SU-DHL-6 (cell line): ENCODE measurements around the gene SCTR.

Source experiments
- H2AFZ ChIP-seq: fragments of 200-600 bp; sonication (generic); 2 replicates; pipeline ENCODE4 v1.6.1; 2014; ENCODE audit warnings: low read depth, mild to moderate bottlenecking, moderate library complexity, mixed read lengths, antibody characterized with exemption, low read length; ENCODE audit not compliant: severe bottlenecking
- H3F3A ChIP-seq: fragments of 200-600 bp; shearing (Covaris generic); 2 replicates; pipeline ENCODE4 v1.6.0; 2016; ENCODE audit warnings: antibody characterized with exemption, mild to moderate bottlenecking; ENCODE audit not compliant: insufficient read depth
- H3K27ac ChIP-seq: fragments of 200-600 bp; sonication (generic); 2 replicates; pipeline ENCODE4 v1.5.1; 2016; ENCODE audit warnings: low read depth, mild to moderate bottlenecking, low read length, moderate library complexity, mixed read lengths
- H3K27me3 ChIP-seq: fragments of 200-600 bp; sonication (generic), shearing (Covaris generic); 2 replicates; pipeline ENCODE4 v1.6.0; 2014; ENCODE audit warnings: mild to moderate bottlenecking, low read length
- H3K36me3 ChIP-seq: fragments of 200-600 bp; sonication (generic); 2 replicates; pipeline ENCODE4 v1.6.1; 2014; ENCODE audit warnings: mild to moderate bottlenecking, low read length, mixed read lengths
- H3K4me2 ChIP-seq: fragments of 300-600, 200-600 bp; shearing (Covaris generic), sonication (generic); 2 replicates; pipeline ENCODE4 v1.6.0; 2014; ENCODE audit warnings: low read length, low read depth, mild to moderate bottlenecking; ENCODE audit not compliant: poor library complexity, severe bottlenecking
- H3K4me3 ChIP-seq: fragments of 200-600 bp; sonication (generic); 2 replicates; pipeline ENCODE4 v1.5.1; 2014; ENCODE audit warnings: antibody characterized with exemption, low read length, mild to moderate bottlenecking, mixed read lengths; ENCODE audit not compliant: insufficient read depth, poor library complexity, severe bottlenecking
- H3K79me2 ChIP-seq: fragments of 200-600 bp; sonication (generic); 2 replicates; pipeline ENCODE4 v1.6.1; 2014; ENCODE audit warnings: mild to moderate bottlenecking, low read length, moderate library complexity; ENCODE audit not compliant: insufficient read depth
- H3K9ac ChIP-seq: fragments of 200-600 bp; sonication (generic); 2 replicates; pipeline ENCODE4 v1.7.0; 2014; ENCODE audit warnings: mild to moderate bottlenecking, low read length
- H3K9me2 ChIP-seq: fragments of 200-600 bp; sonication (generic); replicated peaks from 2 replicates; pipeline ENCODE4 v1.6.1; 2014; ENCODE audit warnings: low read length; ENCODE audit not compliant: insufficient read depth
- H3K9me3 ChIP-seq: fragments of 200-600 bp; sonication (generic); 2 replicates; pipeline ENCODE4 v1.6.1; 2014; ENCODE audit warnings: low read length, mixed read lengths; ENCODE audit not compliant: insufficient read depth
- H4K20me1 ChIP-seq: fragments of 200-600 bp; sonication (generic); 2 replicates; pipeline ENCODE4 v1.6.1; 2014; ENCODE audit warnings: low read depth, mild to moderate bottlenecking, antibody characterized with exemption, low read length, moderate library complexity, mixed read lengths
- EZH2phosphoT487 ChIP-seq: fragments of 200-600 bp; sonication (generic), shearing (Covaris generic); conservative IDR thresholded peaks from 2 replicates; pipeline ENCODE4 v1.6.1; 2018; ENCODE audit warnings: mild to moderate bottlenecking, antibody characterized with exemption, low read length, moderate library complexity, mixed read lengths
- TF ChIP-seq, protein P1 (sequence below): fragments of 200-600 bp; sonication (generic); IDR thresholded peaks from one replicate; pipeline ENCODE4 v1.5.1; 2017; ENCODE audit warnings: antibody characterized with exemption, mild to moderate bottlenecking, low read length, moderate library complexity; ENCODE audit not compliant: insufficient read depth, poor library complexity, severe bottlenecking

The SCTR gene

DNA sequence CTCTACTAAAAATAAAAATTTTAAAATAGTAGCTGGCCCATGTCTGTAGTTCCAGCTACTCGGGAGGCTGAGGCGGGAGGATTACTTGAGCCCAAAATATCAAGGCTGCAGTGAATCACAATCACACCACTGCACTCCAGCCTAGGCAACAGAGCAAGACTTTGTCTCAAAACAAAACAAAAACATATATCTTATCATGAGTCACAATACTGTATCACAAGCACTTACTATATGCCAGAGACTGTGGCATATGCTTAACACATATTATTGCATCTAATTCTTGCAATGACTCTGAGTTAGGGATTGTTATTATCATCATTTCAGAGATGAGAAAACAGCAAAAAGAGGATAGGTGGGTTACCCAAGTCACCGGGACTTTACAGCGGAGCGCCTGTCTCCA is 122.2 kb downstream of the SCTR start:
- Histone ChIP-seq H3F3A (no peaks in the 10 kb centered on the region), H3K36me3 (no peaks in the 10 kb centered on the region), H3K4me2 (no peak overlapping the region), H3K79me2 (no peaks in the 10 kb centered on the region), H3K27me3 (no peaks in the 10 kb centered on the region), H3K27ac (no peak overlapping the region), H3K9me3 (no peaks in the 10 kb centered on the region), H3K4me3 (no peak overlapping the region), H4K20me1 (no peaks in the 10 kb centered on the region), H3K9me2 (no peaks in the 10 kb centered on the region), H2AFZ (no peak overlapping the region), H3K9ac (no peak overlapping the region)
- TF ChIP-seq EZH2phosphoT487, result no peak
- TF ChIP-seq, protein P1, sequence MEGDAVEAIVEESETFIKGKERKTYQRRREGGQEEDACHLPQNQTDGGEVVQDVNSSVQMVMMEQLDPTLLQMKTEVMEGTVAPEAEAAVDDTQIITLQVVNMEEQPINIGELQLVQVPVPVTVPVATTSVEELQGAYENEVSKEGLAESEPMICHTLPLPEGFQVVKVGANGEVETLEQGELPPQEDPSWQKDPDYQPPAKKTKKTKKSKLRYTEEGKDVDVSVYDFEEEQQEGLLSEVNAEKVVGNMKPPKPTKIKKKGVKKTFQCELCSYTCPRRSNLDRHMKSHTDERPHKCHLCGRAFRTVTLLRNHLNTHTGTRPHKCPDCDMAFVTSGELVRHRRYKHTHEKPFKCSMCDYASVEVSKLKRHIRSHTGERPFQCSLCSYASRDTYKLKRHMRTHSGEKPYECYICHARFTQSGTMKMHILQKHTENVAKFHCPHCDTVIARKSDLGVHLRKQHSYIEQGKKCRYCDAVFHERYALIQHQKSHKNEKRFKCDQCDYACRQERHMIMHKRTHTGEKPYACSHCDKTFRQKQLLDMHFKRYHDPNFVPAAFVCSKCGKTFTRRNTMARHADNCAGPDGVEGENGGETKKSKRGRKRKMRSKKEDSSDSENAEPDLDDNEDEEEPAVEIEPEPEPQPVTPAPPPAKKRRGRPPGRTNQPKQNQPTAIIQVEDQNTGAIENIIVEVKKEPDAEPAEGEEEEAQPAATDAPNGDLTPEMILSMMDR, result no peak

DNA sequence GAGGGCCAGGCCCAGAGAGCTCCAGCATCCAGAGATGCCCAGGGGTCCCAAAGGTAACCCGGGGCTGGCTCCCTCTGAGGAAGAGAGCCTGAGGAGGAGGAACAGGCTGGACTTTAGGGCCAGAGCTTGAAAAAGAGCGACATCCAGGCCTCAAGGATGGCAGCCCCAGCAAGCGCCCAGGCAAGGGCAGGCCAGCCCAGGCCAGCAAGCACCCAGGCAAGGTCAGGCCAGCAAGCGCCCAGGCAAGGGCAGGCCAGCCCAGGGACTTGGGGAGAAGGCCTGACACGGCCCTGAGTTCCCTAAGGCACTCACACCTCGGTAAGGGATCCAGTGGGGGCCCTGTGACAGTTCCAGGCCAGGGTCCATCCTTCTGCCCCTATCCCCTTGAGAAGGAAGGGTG is 127.1 kb downstream of the SCTR start:
- TF ChIP-seq EZH2phosphoT487, result no peak
- TF ChIP-seq, protein P1, result no peak
- Histone ChIP-seq H3K27me3 (no peaks in the 10 kb centered on the region), H3K4me2 (no peak overlapping the region), H3K9me3 (no peaks in the 10 kb centered on the region), H3K9me2 (no peaks in the 10 kb centered on the region), H3F3A (no peaks in the 10 kb centered on the region), H3K9ac (no peak overlapping the region), H4K20me1 (no peaks in the 10 kb centered on the region), H3K79me2 (no peaks in the 10 kb centered on the region), H2AFZ (no peak overlapping the region), H3K4me3 (no peak overlapping the region), H3K27ac (no peak overlapping the region), H3K36me3 (no peaks in the 10 kb centered on the region)

DNA sequence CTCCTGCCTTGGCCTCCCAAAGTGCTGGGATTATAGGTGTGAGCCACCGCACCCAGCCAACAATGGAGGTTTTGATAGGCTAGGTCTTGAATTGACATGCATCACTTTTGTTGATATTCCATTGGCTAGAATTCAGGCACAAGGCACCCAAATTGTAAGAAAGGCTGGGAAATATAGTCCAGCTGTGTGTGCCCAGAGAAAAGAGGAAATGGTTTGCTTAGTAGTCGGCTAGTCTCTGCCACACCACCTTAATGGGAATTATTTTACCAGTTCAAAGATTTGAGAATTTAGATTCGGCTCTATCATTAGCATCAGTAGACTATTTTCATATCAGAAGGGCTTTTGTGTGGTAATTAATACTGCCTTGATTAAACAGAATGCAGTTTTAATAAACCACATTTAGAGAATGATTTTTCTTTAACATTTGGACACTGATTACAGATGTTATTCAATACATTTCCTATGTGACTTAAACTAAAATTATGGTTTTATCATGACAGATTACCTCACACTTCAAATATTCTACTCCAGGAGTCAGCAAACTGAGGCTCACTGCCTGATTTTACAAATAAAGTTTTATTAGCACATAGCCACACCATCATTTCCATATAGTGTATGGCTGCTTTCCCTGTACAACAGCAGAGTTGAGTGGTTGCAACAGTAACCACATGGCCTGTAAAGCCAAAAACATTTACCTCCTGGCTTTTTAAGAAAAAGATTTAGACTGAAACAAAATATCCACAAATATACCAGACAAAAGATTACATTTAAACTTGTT is 130.1 kb downstream of the SCTR start:
- Histone ChIP-seq H3K9me3 (no peaks in the 10 kb centered on the region), H3K9ac (no peak overlapping the region), H3K9me2 (no peaks in the 10 kb centered on the region), H3K27ac (no peak overlapping the region), H3K4me2 (no peak overlapping the region), H3F3A (no peaks in the 10 kb centered on the region), H3K79me2 (no peaks in the 10 kb centered on the region), H3K27me3 (no peaks in the 10 kb centered on the region), H4K20me1 (no peaks in the 10 kb centered on the region), H2AFZ (no peak overlapping the region), H3K36me3 (no peaks in the 10 kb centered on the region), H3K4me3 (no peak overlapping the region)
- TF ChIP-seq EZH2phosphoT487, result no peak
- TF ChIP-seq, protein P1, result no peak
